COLO668 (cell line): ENCODE results near the gene ITIH5.

Experiments
- DNase-seq: peaks from one replicate; lab custom pipeline; 2025; ENCODE audit not compliant: unreplicated experiment; lab: John Stamatoyannopoulos, UW

Gene ITIH5

GRCh38 chr10:7523656-7524055 lies 143.1 kb downstream of the ITIH5 start:
- no peak for DNase-seq

GRCh38 chr10:7520507-7521485 lies 146.0 kb downstream of the ITIH5 start:
- no peak for DNase-seq

- DNase-seq = no peak
Measured at GRCh38 chr10:7519351-7519750, 147.4 kb downstream of the ITIH5 start.

- DNase-seq = no peak
Measured at GRCh38 chr10:7518693-7519092, 148.1 kb downstream of the ITIH5 start.

GRCh38 chr10:7515439-7515838 lies 151.3 kb downstream of the ITIH5 start:
- no peak for DNase-seq

GRCh38 chr10:7513936-7514335 lies 152.8 kb downstream of the ITIH5 start:
- no peak for DNase-seq

- DNase-seq = no peak
Measured at GRCh38 chr10:7513455-7513854, 153.3 kb downstream of the ITIH5 start.

GRCh38 chr10:7512487-7512886 lies 154.3 kb downstream of the ITIH5 start:
- DNase-seq = no peak

GRCh38 chr10:7511612-7512011 lies 155.2 kb downstream of the ITIH5 start:
- DNase-seq = no peak
